ENCODE results near the gene ZBTB22. TPM values are rescaled to one million over a fixed set of nuclear protein-coding genes. Genes with fewer than 3 reads are reported as not detected.
A peak's percentile ranks its signal among the peaks of the same experiment; 100 is the strongest.
"Not testable (repeated sequence)": the region's sequence is repeated elsewhere in the genome, so short reads cannot be mapped to it uniquely, and the experiment has no call there.

ZBTB22 gene, protein sequence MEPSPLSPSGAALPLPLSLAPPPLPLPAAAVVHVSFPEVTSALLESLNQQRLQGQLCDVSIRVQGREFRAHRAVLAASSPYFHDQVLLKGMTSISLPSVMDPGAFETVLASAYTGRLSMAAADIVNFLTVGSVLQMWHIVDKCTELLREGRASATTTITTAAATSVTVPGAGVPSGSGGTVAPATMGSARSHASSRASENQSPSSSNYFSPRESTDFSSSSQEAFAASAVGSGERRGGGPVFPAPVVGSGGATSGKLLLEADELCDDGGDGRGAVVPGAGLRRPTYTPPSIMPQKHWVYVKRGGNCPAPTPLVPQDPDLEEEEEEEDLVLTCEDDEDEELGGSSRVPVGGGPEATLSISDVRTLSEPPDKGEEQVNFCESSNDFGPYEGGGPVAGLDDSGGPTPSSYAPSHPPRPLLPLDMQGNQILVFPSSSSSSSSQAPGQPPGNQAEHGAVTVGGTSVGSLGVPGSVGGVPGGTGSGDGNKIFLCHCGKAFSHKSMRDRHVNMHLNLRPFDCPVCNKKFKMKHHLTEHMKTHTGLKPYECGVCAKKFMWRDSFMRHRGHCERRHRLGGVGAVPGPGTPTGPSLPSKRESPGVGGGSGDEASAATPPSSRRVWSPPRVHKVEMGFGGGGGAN
- 10 to 100 TPM; 10.6 to 11.8 TPM for total RNA-seq

DNA sequence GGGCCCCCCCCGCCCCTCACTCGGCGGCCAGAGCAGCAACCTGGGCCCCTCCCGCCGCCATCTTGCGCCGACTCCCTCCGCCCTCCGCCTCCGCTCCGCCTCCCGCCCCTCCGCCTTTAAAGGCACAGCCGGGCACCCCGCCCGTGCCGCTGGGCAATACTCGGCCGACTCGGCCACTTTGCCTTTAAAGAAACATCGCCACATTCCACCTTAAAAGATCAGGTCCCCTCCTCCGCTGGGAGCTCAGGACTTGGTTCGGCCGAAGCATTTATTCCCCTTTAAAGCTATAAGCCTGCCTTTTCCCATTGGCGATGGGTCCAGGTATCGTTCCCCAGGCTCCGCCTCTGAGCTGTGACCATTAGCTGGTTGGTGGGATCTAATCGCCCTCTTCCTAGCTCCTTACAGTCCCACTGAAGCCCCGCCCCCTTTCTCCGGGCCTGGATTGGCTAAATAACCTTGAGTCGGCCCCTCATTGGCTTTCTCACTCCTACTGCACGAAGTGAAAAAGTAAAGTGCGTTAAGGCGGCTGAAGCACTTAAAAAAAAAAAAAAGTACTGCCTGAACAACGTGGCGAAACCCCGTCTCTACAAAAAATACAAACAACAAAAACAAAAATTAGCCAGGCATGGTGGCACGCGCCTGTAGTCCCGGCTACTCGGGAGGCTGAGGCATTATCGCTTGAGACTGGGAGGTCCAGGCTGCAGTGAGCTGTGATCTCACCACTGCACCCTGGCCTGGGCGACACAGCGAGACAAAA, at the start of gene ZBTB22:
ZBTB22 (minus strand) TSS at position 76 of the 757 bp plus-strand sequence. CDS start 828 bp downstream, outside the sequence.
- peak within 1 kb of the TSS; percentile 90 for H3K4me3 Mint-ChIP-seq
- peak; percentile 98 for DNase-seq
- no peaks in the 10 kb centered on the region for H3K27me3 Mint-ChIP-seq
- H3K9me3 Mint-ChIP-seq (ENCODE audit: low read depth), result no peaks in the 10 kb centered on the region
- peak within 1 kb of the TSS; percentile 91 for H3K27ac Mint-ChIP-seq
- CTCF ChIA-PET, result interaction anchor here (0.7 to 3.5 kb wide), 10 partner anchors 14 to 1328 kb away, joined by 3 to 21 read pairs (median 4); partner anchors contain the start of genes B3GALT4, CUTA, PFDN6 and RGL2
- peak; percentile 71 for ATAC-seq
- peaks cover 72% of the 10 kb centered on the region for H3K4me1 Mint-ChIP-seq
- H3K36me3 Mint-ChIP-seq, result peaks cover 42% of the 10 kb centered on the region

DNA sequence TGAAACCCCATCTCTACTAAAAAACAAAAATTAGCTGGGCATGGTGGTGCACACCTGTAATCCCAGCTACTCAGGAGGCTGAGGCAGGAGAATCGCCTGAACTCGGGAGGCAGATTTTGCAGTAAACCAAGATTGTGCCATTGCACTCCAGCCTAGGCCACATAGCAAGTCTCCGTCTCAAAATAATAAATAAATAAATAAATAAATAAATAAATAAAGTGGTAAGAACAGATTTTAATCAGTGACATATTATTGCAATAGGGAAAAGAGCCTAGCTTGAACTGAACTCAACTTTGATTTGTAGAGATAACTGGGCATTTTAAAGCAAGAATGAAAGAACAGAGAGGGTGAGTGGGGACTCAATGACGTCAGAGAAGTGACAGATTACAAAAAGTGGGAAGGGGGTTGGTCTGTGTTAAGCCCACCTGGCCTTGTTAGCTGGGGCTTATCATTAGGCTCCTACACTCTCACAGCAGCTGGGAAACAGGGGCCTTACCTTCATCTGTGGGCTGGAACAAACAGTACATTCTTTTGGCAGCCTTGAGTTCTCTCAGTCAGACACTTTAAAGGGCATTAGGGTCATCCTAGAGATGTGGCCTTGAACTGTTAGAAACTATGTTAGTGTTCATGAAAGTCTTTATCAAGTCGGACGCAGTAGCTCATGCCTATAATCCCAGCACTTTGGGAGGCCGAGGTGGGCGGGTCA, 49.6 kb upstream of the ZBTB22 start:
- no peaks in the 10 kb centered on the region for H3K9me3 Mint-ChIP-seq (ENCODE audit: low read depth)
- ATAC-seq, result no peak
- no peak overlapping the region for H3K27ac Mint-ChIP-seq
- H3K4me1 Mint-ChIP-seq, result no peaks in the 10 kb centered on the region
- H3K27me3 Mint-ChIP-seq, result no peaks in the 10 kb centered on the region
- H3K4me3 Mint-ChIP-seq, result no peak overlapping the region
- no peaks in the 10 kb centered on the region for H3K36me3 Mint-ChIP-seq
- CTCF ChIA-PET, result interaction anchor here (1.5 to 2.0 kb wide), 2 partner anchors 14 to 23 kb away, joined by 3 to 5 read pairs; no protein-coding TSS in a partner anchor
- DNase-seq, result no peak

DNA sequence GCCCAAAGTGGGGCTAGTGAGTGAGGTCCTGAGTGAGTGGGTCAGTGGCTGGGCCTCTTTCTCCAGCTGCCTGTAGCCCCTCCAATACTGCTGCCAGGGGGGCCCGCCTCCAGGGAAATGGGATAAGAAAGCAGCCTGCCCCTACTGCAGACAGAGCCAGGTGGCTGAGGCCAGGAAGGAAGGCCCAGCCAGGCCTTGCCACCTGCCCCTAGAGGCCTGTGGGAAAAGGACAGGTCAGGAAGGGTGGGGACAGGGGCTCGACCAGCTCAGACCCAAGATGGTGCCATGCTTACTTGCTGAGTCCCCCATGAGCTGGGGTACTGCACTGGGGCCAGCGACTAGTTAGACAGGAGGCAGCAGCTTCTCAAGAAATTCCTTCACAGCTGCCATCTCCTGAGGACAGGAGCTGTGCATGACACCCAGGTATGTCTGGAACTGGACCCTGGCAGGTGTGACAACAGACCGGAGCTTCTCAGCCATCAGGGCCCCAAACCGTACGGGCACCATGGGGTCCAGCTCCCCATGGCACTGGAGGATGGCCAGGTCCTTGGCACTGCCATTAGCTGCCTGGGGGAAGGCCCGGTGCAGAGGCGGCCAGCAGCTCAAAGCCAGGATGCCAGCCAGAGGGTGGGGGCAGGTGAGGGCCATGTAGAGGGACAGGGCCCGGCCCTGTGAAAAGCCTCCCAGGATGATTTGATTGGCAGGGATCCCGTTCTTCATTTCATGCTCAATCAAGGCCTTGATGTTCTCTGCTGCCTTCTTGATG, 47.8 kb upstream of the ZBTB22 start:
- H3K36me3 Mint-ChIP-seq; H3K27me3 Mint-ChIP-seq; H3K9me3 Mint-ChIP-seq (ENCODE audit: low read depth); H3K4me1 Mint-ChIP-seq; ATAC-seq; H3K27ac Mint-ChIP-seq; DNase-seq; H3K4me3 Mint-ChIP-seq: not testable (repeated sequence)
- CTCF ChIA-PET, result interaction anchor here (1.5 to 2.0 kb wide), 2 partner anchors 13 to 25 kb away, joined by 3 to 5 read pairs; no protein-coding TSS in a partner anchor

DNA sequence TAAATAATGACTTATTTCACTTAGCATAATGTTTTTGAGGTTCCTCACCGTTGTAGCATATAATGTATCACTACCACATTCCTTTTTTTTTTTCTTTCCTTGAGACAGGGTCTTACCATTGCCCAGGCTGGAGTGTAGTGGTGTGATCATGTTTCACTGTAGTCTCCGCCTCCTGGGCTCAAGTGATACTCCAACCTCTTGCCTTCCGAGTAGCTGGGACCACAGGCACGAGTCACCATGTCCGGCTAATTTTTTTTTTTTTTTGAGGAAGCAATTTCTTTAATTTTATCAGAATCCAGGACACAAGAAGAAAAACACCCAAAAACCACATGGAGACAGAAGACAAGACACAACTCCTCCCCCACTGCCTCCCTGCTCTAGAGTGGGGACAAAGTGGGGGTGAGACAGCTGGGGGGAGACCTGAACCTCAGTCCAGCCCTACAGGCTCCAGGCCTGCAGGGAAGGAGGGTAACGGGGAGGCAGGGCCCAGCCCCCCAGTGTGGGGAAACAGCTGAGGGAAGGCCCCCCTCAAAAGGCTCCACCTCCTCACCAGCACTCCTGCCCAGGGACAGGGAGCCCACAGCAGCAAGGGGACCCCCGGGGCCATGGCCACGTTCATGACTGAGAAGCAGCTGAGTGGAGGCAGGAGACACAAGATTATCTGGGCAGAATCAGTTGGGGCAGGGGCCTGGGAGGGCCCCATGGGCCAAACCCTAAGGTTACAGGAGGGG, 47.1 kb upstream of the ZBTB22 start:
- H3K27ac Mint-ChIP-seq, result not testable (repeated sequence)
- peak; percentile 23 for ATAC-seq

DNA sequence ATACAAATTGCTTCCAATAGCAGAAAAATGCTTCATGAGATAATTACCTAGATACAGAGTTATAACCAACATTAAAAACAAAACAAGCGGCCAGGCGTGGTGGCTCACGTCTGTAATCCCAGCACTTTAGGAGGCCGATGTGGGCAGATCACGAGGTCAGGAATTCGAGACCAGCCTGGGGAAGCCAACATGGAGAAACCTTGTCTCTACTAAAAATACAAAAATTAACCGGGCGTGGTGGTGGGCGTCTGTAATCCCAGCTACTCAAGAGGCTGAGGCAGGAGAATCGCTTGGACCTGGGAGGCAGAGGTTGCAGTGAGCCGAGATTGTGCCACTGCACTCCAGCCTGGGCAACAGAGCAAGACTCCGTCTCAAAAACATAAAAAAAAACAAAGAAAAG, 45.9 kb upstream of the ZBTB22 start:
- H3K9me3 Mint-ChIP-seq (ENCODE audit: low read depth); H3K27ac Mint-ChIP-seq; DNase-seq; H3K36me3 Mint-ChIP-seq; CTCF ChIA-PET; H3K4me1 Mint-ChIP-seq; ATAC-seq; H3K4me3 Mint-ChIP-seq: not testable (repeated sequence)
- peaks cover 16% of the 10 kb centered on the region for H3K27me3 Mint-ChIP-seq

More for the DNA sequence above, 47.1 kb upstream of the ZBTB22 start:
- DNase-seq; H3K27me3 Mint-ChIP-seq; H3K4me1 Mint-ChIP-seq; H3K4me3 Mint-ChIP-seq; H3K9me3 Mint-ChIP-seq (ENCODE audit: low read depth); H3K36me3 Mint-ChIP-seq; CTCF ChIA-PET: not testable (repeated sequence)

DNA sequence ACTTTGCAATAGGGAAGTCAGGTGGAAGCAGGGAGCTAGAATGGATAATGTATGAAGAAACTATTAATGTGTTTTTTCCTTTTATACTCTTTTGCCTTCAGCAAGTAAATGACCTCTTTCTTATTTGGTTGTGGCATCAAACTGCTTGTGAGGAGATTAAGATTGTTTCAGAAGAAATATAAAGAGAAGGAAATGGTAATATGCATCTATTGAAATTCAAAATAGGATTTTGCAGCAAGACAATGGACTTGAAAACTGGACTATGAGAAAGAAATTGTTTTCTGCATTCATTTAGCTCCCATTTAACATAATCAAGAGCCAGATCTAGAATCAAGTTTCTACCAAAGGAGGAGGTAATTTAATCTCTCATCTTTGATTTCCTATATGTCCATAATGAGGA, 41.8 kb upstream of the ZBTB22 start:
- DNase-seq, result no peak
- H3K27me3 Mint-ChIP-seq, result peaks cover 18% of the 10 kb centered on the region
- CTCF ChIA-PET, result interaction anchor here (0.7 to 1.3 kb wide), 2 partner anchors 18 to 111 kb away, joined by 3 to 4 read pairs; no protein-coding TSS in a partner anchor
- H3K36me3 Mint-ChIP-seq, result no peaks in the 10 kb centered on the region
- no peak overlapping the region for H3K27ac Mint-ChIP-seq
- H3K4me1 Mint-ChIP-seq, result no peaks in the 10 kb centered on the region
- no peaks in the 10 kb centered on the region for H3K9me3 Mint-ChIP-seq (ENCODE audit: low read depth)
- no peak overlapping the region for H3K4me3 Mint-ChIP-seq
- ATAC-seq, result no peak

DNA sequence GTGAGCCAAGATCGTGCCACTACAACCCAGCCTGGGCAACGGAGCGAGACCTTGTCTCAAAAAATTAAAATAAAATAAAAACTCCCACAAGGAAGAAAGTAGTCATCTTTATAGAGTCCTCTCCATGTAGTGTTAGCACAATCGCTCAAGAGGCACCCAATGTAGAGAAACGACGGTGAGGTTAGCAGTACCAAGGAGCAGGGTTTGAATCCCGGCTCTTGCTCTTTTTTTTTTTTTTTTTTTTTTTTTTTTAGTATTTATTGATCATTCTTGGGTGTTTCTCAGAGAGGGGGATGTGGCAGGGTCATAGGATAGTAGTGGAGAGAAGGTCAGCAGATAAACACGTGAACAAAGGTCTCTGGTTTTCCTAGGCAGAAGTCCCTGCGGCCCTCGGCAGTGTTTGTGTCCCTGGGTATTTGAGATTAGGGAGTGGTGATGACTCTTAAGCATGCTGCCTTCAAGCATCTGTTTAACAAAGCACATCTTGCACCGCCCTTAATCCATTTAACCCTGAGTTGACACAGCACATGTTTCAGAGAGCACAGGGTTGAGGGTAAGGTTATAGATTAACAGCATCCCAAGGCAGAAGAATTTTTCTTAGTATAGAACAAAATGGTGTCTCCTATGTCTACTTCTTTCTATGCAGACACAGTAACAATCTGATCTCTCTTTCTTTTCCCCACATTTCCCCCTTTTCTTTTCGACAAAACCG, 39.8 kb upstream of the ZBTB22 start:
- H3K27ac Mint-ChIP-seq, result not testable (repeated sequence)

DNA sequence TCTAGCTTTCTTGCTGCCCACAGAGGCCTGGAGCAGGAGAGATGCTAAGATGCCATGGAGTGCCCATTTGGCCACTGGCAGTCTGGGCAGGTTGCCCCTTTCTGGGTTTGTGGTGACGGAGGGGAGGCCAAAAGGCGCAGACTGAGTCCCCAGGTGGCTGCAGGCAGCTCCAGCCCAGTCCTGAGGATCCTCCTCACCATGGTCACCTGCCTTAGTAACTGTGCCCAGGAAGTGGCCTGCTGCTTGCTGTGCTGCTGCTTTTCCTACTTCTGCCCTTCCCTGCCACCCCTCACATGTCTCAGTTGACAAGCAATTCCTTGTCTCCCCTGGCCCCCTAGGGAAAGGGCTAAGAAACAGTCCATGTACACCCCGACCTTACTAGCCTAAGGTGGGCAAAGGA, 38.8 kb upstream of the ZBTB22 start:
- Mint-ChIP-seq H3K4me3 (no peak overlapping the region), H3K27me3 (peaks cover 22% of the 10 kb centered on the region), H3K4me1 (no peaks in the 10 kb centered on the region), H3K36me3 (no peaks in the 10 kb centered on the region), H3K9me3 (ENCODE audit: low read depth) (no peaks in the 10 kb centered on the region), H3K27ac (no peak overlapping the region)
- CTCF ChIA-PET, result no interaction called here
- ATAC-seq, result no peak
- DNase-seq, result no peak

More for the DNA sequence above, 39.8 kb upstream of the ZBTB22 start:
- H3K4me1 Mint-ChIP-seq; H3K4me3 Mint-ChIP-seq; ATAC-seq; H3K36me3 Mint-ChIP-seq; CTCF ChIA-PET; H3K9me3 Mint-ChIP-seq (ENCODE audit: low read depth); DNase-seq: not testable (repeated sequence)
- H3K27me3 Mint-ChIP-seq, result peaks cover 22% of the 10 kb centered on the region

DNA sequence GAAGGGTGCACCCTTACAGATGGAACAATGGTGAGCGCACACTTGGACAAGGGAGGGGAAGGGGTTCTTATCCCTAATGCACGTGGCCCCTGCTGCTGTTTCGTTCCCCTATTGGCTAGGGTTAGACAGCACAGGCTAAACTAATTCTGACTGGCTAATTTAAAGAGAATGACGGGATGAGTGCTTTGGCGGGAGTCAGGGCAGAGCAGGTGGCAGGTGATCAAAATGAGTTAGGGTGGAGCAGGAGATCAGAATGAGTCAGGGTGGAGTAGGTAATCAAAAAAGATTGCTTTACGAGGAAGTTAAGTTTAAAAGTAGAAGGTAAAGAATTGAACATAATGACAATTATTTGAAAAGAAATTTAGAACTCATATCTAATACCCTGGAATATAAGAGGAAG, 38.3 kb upstream of the ZBTB22 start:
- peaks cover 22% of the 10 kb centered on the region for H3K27me3 Mint-ChIP-seq
- H3K36me3 Mint-ChIP-seq; H3K9me3 Mint-ChIP-seq (ENCODE audit: low read depth); H3K4me3 Mint-ChIP-seq; CTCF ChIA-PET; DNase-seq; H3K27ac Mint-ChIP-seq; H3K4me1 Mint-ChIP-seq; ATAC-seq: not testable (repeated sequence)

DNA sequence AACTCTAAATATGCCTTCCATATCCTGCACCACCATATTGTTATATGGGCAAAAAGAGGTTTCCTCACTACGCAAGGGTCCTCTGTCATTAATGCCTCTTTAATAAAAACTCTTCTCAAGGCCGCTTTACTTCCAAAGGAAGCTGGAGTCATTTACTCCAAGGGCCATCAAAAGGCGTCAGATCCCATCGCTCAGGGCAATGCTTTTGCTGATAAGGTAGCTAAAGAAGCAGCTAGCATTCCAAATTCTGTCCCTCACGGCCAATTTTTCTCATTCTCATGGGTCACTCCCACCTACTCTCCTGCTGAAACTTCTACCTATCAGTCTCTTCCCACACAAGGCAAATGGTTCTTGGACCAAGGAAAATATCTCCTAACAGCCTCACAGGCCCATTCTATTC, 30.3 kb upstream of the ZBTB22 start:
- CTCF ChIA-PET, result interaction anchor here (0.7 to 1.7 kb wide), 2 partner anchors 22 to 49 kb away, joined by 3 read pairs; partner anchors contain the start of gene RGL2
- no peaks in the 10 kb centered on the region for H3K36me3 Mint-ChIP-seq

DNA sequence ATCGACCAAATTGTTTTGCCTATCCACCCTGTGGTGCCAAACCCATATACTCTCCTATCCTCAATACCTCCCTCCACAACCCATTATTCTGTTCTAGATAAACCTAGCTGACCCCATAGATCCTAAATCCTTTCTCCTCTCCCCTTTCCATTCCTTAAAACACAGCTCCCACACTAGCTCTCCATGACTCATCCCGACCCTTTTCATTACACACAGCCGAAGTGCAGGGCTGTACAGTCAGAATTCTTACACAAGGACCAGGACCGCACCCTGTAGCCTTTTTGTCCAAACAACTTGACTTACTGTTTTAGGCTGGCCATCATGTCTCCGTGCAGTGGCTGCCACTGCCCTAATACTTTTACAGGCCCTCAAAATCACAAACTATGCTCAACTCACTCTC, 29.4 kb upstream of the ZBTB22 start:
- CTCF ChIA-PET, result interaction anchor here (1.7 to 3.3 kb wide), 2 partner anchors 44 to 48 kb away, joined by 3 to 11 read pairs; partner anchors contain the start of gene RGL2
- peaks cover 32% of the 10 kb centered on the region for H3K4me1 Mint-ChIP-seq
- not testable (repeated sequence) for DNase-seq; H3K27ac Mint-ChIP-seq; H3K36me3 Mint-ChIP-seq; H3K4me3 Mint-ChIP-seq; ATAC-seq; H3K27me3 Mint-ChIP-seq; H3K9me3 Mint-ChIP-seq (ENCODE audit: low read depth)

More for the DNA sequence above, 30.3 kb upstream of the ZBTB22 start:
- Mint-ChIP-seq H3K27me3 (peaks cover 6% of the 10 kb centered on the region), H3K9me3 (ENCODE audit: low read depth) (no peaks in the 10 kb centered on the region), H3K4me1 (peaks cover 30% of the 10 kb centered on the region), H3K27ac (no peak overlapping the region), H3K4me3 (no peak overlapping the region)
- ATAC-seq (no peak), DNase-seq (no peak)

Measured in activated CD8-positive, alpha-beta memory T cell treated with anti-CD3 and anti-CD28 coated beads, Interleukin-2, amount 10 ng/mL, durations not matched to agents 7 days and 5 days (primary cell).